C4-2B (cell line): Measurements from ENCODE around the gene KISS1R.

ENCODE experiments used
- CTCF ChIP-seq: fragments of 450-650 bp; conservative IDR thresholded peaks from 2 replicates; pipeline ENCODE4 v1.5.1; 2017; ENCODE audit warnings: mild to moderate bottlenecking
- ZFX ChIP-seq: fragments of 450-650 bp; IDR thresholded peaks from 2 replicates; pipeline ENCODE4 v1.6.1; 2017

GRCh38 chr19:902446-903226 lies 14.5 kb upstream of the KISS1R start:
- TF ChIP-seq CTCF (no peak), ZFX (no peak)
